Measurements from ENCODE around the gene CTIF.

Gene CTIF

GRCh38 chr18:48594471-48595094, 55.8 kb downstream of the CTIF start:
- Histone ChIP-seq H3K79me2 (ENCODE audit: low read length) (no peaks in the 10 kb centered on the region), H4K20me1 (ENCODE audit: insufficient read depth, low read length) (no peaks in the 10 kb centered on the region), H3K4me3 (ENCODE audit: low read length) (no peak overlapping the region), H3K9me2 (replicated peaks; ENCODE audit: insufficient read depth, low read length) (no peaks in the 10 kb centered on the region), H3F3A (ENCODE audit: insufficient read depth, low read length) (no peaks in the 10 kb centered on the region), H3K4me2 (ENCODE audit: low read depth, low read length) (no peak overlapping the region), H3K36me3 (replicated peaks; ENCODE audit: insufficient read depth, low read length) (no peaks in the 10 kb centered on the region), H2AFZ (ENCODE audit: low read length) (no peak overlapping the region), H3K9ac (ENCODE audit: low read length) (no peak overlapping the region), H3K9me3 (replicated peaks; ENCODE audit: insufficient read depth, low read length) (no peaks in the 10 kb centered on the region), H3K4me1 (ENCODE audit: low read length) (no peaks in the 10 kb centered on the region), H3K27me3 (replicated peaks; ENCODE audit: insufficient read depth, low read length) (no peaks in the 10 kb centered on the region), H3K27ac (ENCODE audit: low read length) (no peak overlapping the region)
- DNase-seq, result no peak
- TF ChIP-seq EZH2 (optimal IDR thresholded peaks at IDR 0.05; ENCODE audit: low read depth, low read length) (no peak), EZH2phosphoT487 (IDR thresholded peaks at IDR 0.05; ENCODE audit: low read length) (no peak), CTCF (IDR thresholded peaks at IDR 0.05; ENCODE audit: low read length) (no peak)

- H3K9me3 ChIP-seq (replicated peaks; ENCODE audit: insufficient read depth, low read length), result no peaks in the 10 kb centered on the region
- no peak for DNase-seq
- H3K4me3 ChIP-seq (ENCODE audit: low read length), result no peak overlapping the region
- no peak overlapping the region for H3K4me2 ChIP-seq (ENCODE audit: low read depth, low read length)
- H3K36me3 ChIP-seq (replicated peaks; ENCODE audit: insufficient read depth, low read length), result no peaks in the 10 kb centered on the region
- TF ChIP-seq EZH2 (optimal IDR thresholded peaks at IDR 0.05; ENCODE audit: low read depth, low read length) (no peak), CTCF (IDR thresholded peaks at IDR 0.05; ENCODE audit: low read length) (no peak), EZH2phosphoT487 (IDR thresholded peaks at IDR 0.05; ENCODE audit: low read length) (no peak)
- no peaks in the 10 kb centered on the region for H3K9me2 ChIP-seq (replicated peaks; ENCODE audit: insufficient read depth, low read length)
- H3K27ac ChIP-seq (ENCODE audit: low read length), result no peak overlapping the region
- H3K79me2 ChIP-seq (ENCODE audit: low read length), result no peaks in the 10 kb centered on the region
- no peaks in the 10 kb centered on the region for H3F3A ChIP-seq (ENCODE audit: insufficient read depth, low read length)
- H3K9ac ChIP-seq (ENCODE audit: low read length), result no peak overlapping the region
- H3K27me3 ChIP-seq (replicated peaks; ENCODE audit: insufficient read depth, low read length), result no peaks in the 10 kb centered on the region
- H2AFZ ChIP-seq (ENCODE audit: low read length), result no peak overlapping the region
- H4K20me1 ChIP-seq (ENCODE audit: insufficient read depth, low read length), result no peaks in the 10 kb centered on the region
- no peaks in the 10 kb centered on the region for H3K4me1 ChIP-seq (ENCODE audit: low read length)
Measured at GRCh38 chr18:48595703-48596218, 56.9 kb downstream of the CTIF start.

GRCh38 chr18:48597110-48597509, 58.3 kb downstream of the CTIF start:
- Histone ChIP-seq H3K36me3 (replicated peaks; ENCODE audit: insufficient read depth, low read length) (no peaks in the 10 kb centered on the region), H3K27me3 (replicated peaks; ENCODE audit: insufficient read depth, low read length) (no peaks in the 10 kb centered on the region), H3K9me3 (replicated peaks; ENCODE audit: insufficient read depth, low read length) (no peaks in the 10 kb centered on the region), H3K79me2 (ENCODE audit: low read length) (no peaks in the 10 kb centered on the region), H3K9me2 (replicated peaks; ENCODE audit: insufficient read depth, low read length) (no peaks in the 10 kb centered on the region), H3K27ac (ENCODE audit: low read length) (no peak overlapping the region), H2AFZ (ENCODE audit: low read length) (no peak overlapping the region), H3K4me1 (ENCODE audit: low read length) (no peaks in the 10 kb centered on the region), H3K9ac (ENCODE audit: low read length) (no peak overlapping the region), H3F3A (ENCODE audit: insufficient read depth, low read length) (no peaks in the 10 kb centered on the region), H3K4me2 (ENCODE audit: low read depth, low read length) (no peak overlapping the region), H3K4me3 (ENCODE audit: low read length) (no peak overlapping the region), H4K20me1 (ENCODE audit: insufficient read depth, low read length) (no peaks in the 10 kb centered on the region)
- DNase-seq, result no peak
- no peak for TF ChIP-seq EZH2 (optimal IDR thresholded peaks at IDR 0.05; ENCODE audit: low read depth, low read length)
- no peak for TF ChIP-seq CTCF (IDR thresholded peaks at IDR 0.05; ENCODE audit: low read length)
- TF ChIP-seq EZH2phosphoT487 (IDR thresholded peaks at IDR 0.05; ENCODE audit: low read length), result no peak

Measured in MM.1S (cell line).